PC-9 (cell line): ENCODE measurements around the gene OSBPL3.

Experiments
- CTCF ChIP-seq: fragments of 200-600 bp; sonication (generic); conservative IDR thresholded peaks from 2 replicates; pipeline ENCODE4 v1.6.1; 2017; ENCODE audit warnings: mixed run types, antibody characterized with exemption, mild to moderate bottlenecking, moderate library complexity
- EZH2 ChIP-seq: fragments of 200-600 bp; sonication (generic); IDR thresholded peaks from 2 replicates; pipeline ENCODE4 v1.8.0; 2017; ENCODE audit warnings: antibody characterized with exemption, low read depth

- TF ChIP-seq CTCF (no peak), EZH2 (no peak)
These were observed 94.3 kb downstream of the OSBPL3 start for GRCh38 chr7:24885716-24886115.
